ENCODE measurements around the gene HOXB1.

Gene HOXB1

DNA sequence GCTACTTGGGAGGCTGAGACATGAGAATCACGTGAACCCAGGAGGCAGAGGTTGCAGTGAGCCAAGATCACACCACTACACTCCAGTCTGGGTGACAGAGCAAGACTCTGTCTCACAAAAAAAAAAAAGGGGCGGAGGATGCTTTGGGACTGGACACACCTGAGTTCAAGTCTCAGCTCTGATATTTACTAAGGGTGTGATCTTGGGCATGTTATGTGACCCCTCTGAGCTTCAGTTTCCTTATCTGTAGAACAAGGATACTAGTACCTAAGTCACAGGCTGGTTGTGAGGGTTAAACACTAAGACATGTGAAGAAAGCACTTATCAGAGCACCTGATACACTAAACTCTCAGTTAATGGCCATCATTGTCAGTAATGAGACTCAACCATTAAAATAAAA lies 25.9 kb downstream of the HOXB1 start:
- DNase-seq (ENCODE audit: insufficient read length, low spot score) (no peak), FAIRE-seq (no peak)

DNA sequence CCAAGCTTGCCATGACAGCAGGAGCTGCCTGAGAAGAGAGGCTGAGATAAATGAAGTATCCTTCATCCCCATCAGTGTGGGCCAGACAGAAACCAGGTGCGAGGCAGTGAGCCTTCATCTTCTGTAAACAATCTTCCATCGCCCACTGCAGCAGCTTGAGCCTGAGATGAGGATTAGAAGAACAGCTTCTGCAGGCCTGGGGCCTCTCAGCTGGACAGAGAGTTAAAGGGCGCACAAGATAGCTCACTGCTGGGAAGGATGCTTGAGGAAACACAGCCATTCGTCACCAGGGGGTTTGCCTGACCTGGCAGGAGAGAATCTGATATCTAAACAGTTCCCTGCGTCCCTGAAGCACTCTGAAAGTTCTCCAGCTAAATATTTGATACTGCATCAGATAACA lies 27.1 kb downstream of the HOXB1 start:
- DNase-seq (ENCODE audit: insufficient read length, low spot score) = no peak
- no peak for FAIRE-seq
- TF ChIP-seq, protein P1, sequence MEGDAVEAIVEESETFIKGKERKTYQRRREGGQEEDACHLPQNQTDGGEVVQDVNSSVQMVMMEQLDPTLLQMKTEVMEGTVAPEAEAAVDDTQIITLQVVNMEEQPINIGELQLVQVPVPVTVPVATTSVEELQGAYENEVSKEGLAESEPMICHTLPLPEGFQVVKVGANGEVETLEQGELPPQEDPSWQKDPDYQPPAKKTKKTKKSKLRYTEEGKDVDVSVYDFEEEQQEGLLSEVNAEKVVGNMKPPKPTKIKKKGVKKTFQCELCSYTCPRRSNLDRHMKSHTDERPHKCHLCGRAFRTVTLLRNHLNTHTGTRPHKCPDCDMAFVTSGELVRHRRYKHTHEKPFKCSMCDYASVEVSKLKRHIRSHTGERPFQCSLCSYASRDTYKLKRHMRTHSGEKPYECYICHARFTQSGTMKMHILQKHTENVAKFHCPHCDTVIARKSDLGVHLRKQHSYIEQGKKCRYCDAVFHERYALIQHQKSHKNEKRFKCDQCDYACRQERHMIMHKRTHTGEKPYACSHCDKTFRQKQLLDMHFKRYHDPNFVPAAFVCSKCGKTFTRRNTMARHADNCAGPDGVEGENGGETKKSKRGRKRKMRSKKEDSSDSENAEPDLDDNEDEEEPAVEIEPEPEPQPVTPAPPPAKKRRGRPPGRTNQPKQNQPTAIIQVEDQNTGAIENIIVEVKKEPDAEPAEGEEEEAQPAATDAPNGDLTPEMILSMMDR (IDR thresholded peaks at IDR 0.05; ENCODE audit: insufficient read depth, missing control alignments) = no peak

More for the DNA sequence above, 25.9 kb downstream of the HOXB1 start:
- TF ChIP-seq, protein P1 (IDR thresholded peaks at IDR 0.05; ENCODE audit: insufficient read depth, missing control alignments) = no peak

DNA sequence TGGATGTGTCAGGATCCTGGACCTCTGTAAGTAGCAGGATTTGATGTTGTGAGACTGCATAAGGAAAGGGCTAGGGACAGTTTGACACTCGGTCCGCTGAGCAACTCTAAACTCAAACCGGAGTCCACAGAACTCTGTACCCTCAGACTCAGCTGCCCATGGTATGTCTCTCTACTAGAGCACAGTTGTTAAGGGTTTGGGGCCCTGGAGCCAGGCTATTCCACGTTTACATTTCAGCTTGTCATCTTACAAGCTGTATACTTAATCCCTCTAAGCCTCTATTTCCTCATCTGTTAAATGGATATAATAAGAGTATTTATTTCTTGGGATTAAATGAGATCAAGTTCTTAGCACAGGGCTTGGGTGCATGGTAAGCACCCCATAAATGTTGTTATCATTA lies 27.9 kb downstream of the HOXB1 start:
- FAIRE-seq (no peak), DNase-seq (ENCODE audit: insufficient read length, low spot score) (no peak)
- TF ChIP-seq, protein P1 (IDR thresholded peaks at IDR 0.05; ENCODE audit: insufficient read depth, missing control alignments) = no peak

DNA sequence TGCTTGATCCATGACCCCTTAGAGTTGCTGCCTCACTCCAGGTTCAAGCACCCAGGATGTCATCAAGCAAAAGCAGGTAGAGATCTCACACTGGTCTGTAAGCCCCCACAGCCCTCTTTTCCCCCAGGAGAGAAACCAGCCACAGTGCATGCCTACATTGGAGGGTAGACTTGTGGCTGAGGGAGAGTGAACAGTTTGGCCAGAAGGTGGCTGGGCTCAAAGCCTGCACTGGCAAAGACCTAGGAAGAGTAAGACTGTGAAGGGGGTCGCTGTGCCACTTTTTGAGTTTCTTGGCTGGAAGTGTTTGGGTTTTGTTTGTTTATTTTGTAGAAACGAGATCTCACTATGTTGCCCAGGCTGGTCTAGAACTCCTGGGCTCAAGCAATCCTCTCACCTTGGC lies 28.5 kb downstream of the HOXB1 start:
- no peak for DNase-seq (ENCODE audit: insufficient read length, low spot score)
- TF ChIP-seq, protein P1 (IDR thresholded peaks at IDR 0.05; ENCODE audit: insufficient read depth, missing control alignments) = no peak
- no peak for FAIRE-seq

DNA sequence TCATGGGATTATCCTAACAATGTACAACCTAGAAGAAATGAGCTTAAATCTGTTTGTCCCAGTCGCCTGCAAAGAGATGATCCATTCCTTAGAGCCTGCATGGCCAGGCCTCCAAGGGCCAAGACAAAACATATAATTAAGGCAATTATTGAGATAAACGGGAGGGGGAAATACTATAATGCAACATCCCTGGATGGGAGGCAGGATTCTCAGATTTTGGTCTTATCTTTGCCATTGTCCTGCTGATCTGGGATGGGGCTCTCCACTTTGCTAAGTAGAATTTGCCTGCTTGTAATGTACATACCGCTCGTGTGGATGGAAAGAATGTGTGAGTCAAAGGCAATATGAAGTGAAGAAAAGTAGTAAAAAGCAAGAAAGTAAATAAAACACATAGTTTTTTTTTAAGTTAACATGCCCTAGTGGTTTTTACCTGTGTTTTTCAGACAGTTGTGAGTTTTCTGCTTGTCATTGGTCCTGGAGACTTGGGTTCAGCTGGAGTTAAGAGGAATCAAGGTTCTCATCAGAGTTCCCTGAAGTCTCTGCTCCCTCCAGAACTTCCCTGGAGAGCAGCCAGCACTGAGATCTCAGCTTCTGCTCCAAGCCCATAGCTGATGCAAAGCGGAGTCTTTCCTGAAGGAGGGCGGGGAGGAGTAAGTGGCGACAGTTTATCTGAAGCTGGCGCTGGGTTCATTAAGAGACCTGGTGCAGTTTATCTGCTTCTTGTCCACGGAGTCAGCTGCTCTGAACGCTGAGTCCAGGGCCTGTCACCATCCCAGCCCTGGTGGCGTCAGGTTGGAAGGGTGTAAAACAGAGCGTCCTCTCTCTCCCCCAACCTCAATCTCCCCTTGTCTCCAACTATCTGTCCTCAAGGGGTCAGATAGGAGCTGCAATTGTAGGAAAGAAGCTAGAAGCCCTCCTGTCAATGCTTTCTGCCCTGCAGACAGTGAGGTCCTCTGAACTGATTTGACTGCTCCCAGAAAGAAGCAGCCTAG lies 30.1 kb downstream of the HOXB1 start:
- no peak for FAIRE-seq
- no peak for DNase-seq (ENCODE audit: insufficient read length, low spot score)
- TF ChIP-seq, protein P1 (IDR thresholded peaks at IDR 0.05; ENCODE audit: insufficient read depth, missing control alignments) = no peak

DNA sequence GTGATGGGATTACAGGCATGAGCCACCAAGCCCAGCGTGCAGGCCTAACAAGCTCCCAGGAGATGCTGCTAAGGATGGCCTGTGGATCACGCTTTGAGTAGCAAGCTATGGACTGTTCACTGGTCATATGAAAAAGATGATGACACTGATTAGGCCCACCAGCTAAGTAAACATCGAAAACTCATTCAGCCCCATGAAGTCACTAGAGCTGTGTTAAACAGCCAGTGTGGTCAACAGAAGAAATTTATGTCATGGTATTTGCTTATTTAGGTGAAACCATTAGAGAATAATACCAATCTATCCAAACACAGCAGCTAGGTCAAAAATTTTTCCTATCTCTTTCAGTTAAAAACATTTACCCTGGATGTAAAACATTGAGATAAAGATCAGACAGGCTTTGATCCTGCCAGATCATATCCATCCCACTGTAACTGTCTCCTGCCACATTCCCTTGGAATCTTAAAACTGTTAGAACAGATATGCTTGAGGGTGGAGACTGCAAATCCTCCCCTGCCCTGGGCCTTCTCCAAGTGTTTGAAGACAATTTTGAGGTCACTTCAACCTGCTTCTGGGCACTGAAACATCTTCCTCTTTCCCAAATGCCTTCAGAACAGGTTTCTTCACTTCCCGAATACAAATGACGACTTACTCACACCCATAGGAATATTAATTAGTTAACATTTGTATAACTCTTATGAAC lies 30.9 kb downstream of the HOXB1 start:
- TF ChIP-seq, protein P1 (IDR thresholded peaks at IDR 0.05; ENCODE audit: insufficient read depth, missing control alignments) = no peak
- DNase-seq (ENCODE audit: insufficient read length, low spot score) = no peak
- no peak for FAIRE-seq
